SU-DHL-6 (cell line): ENCODE data around the gene DCAF5.

Experiments used
- EZH2phosphoT487 ChIP-seq: fragments of 200-600 bp; sonication (generic), shearing (Covaris generic); conservative IDR thresholded peaks from 2 replicates; pipeline ENCODE4 v1.6.1; 2018; ENCODE audit warnings: mild to moderate bottlenecking, antibody characterized with exemption, low read length, moderate library complexity, mixed read lengths
- TF ChIP-seq, protein P1 (sequence below): fragments of 200-600 bp; sonication (generic); IDR thresholded peaks from one replicate; pipeline ENCODE4 v1.5.1; 2017; ENCODE audit warnings: antibody characterized with exemption, mild to moderate bottlenecking, low read length, moderate library complexity; ENCODE audit not compliant: insufficient read depth, poor library complexity, severe bottlenecking

DNA sequence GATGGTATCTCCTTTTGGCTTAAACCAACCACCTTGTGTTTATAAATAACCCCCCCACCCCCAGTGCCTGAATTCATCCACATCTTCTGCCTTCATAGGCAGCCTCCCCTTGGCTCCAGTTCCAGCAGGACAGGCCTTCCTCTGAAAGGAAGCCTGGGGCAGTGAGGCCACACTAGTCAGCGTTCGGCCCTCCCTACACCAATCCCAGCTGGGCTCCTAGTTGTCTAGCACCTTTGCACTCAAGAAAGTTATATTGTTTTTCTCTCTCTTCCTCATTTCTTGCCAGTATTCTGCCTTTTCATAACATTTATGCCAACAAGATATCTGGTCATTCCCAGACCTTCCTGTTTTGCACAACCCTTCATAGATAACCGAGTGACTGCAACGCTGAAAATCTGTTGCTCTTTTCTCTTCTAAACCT lies 100.7 kb downstream of the DCAF5 start:
- TF ChIP-seq, protein P1, sequence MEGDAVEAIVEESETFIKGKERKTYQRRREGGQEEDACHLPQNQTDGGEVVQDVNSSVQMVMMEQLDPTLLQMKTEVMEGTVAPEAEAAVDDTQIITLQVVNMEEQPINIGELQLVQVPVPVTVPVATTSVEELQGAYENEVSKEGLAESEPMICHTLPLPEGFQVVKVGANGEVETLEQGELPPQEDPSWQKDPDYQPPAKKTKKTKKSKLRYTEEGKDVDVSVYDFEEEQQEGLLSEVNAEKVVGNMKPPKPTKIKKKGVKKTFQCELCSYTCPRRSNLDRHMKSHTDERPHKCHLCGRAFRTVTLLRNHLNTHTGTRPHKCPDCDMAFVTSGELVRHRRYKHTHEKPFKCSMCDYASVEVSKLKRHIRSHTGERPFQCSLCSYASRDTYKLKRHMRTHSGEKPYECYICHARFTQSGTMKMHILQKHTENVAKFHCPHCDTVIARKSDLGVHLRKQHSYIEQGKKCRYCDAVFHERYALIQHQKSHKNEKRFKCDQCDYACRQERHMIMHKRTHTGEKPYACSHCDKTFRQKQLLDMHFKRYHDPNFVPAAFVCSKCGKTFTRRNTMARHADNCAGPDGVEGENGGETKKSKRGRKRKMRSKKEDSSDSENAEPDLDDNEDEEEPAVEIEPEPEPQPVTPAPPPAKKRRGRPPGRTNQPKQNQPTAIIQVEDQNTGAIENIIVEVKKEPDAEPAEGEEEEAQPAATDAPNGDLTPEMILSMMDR: no peak
- no peak for TF ChIP-seq EZH2phosphoT487
